GM23248 (cell line): ENCODE data around the gene ZNF791. TPM values are rescaled to one million over a fixed set of nuclear protein-coding genes. Genes with fewer than 3 reads are reported as not detected.
A peak's percentile ranks its signal among the peaks of the same experiment; 100 is the strongest.

ENCODE experiments used
- DNase-seq: peaks from one replicate; pipeline ENCODE4 v3.0.0-alpha.2; 2015
- H2AFZ ChIP-seq: fragments of 200-600 bp; sonication (generic); 2 replicates; pipeline ENCODE4 v1.6.1; 2016; ENCODE audit warnings: antibody characterized with exemption
- H3F3A ChIP-seq: fragments of 200-600 bp; sonication (generic); 2 replicates; pipeline ENCODE4 v1.6.1; 2016; ENCODE audit warnings: mild to moderate bottlenecking, antibody characterized with exemption, mixed run types; ENCODE audit not compliant: insufficient read depth
- H3K27ac ChIP-seq: fragments of 200-600 bp; sonication (generic); 2 replicates; pipeline ENCODE4 v1.5.1; 2016; ENCODE audit warnings: mild to moderate bottlenecking
- H3K27me3 ChIP-seq: fragments of 200-600 bp; sonication (generic); replicated peaks from 2 replicates; pipeline ENCODE4 v1.6.1; 2016; ENCODE audit warnings: mild to moderate bottlenecking; ENCODE audit not compliant: insufficient read depth
- H3K36me3 ChIP-seq: fragments of 200-600 bp; sonication (generic); 2 replicates; pipeline ENCODE4 v1.6.1; 2016; ENCODE audit warnings: low read depth, mild to moderate bottlenecking
- H3K4me1 ChIP-seq: fragments of 200-600 bp; sonication (generic); 2 replicates; pipeline ENCODE4 v1.6.1; 2016; ENCODE audit warnings: mild to moderate bottlenecking; ENCODE audit not compliant: insufficient read depth
- H3K4me2 ChIP-seq: fragments of 200-600 bp; sonication (generic); one replicate; pipeline ENCODE4 v1.6.1; 2016; ENCODE audit warnings: mild to moderate bottlenecking; ENCODE audit not compliant: unreplicated experiment
- H3K4me3 ChIP-seq: fragments of 200-600 bp; sonication (generic); 2 replicates; pipeline ENCODE4 v1.5.1; 2016; ENCODE audit warnings: mild to moderate bottlenecking
- H3K79me2 ChIP-seq: fragments of 200-600 bp; sonication (generic); 2 replicates; pipeline ENCODE4 v1.6.1; 2016; ENCODE audit warnings: mild to moderate bottlenecking; ENCODE audit not compliant: insufficient read depth
- H3K9ac ChIP-seq: fragments of 200-600 bp; sonication (generic); 2 replicates; pipeline ENCODE4 v1.6.1; 2016; ENCODE audit warnings: mild to moderate bottlenecking
- H3K9me2 ChIP-seq: fragments of 200-600 bp; sonication (generic); 2 replicates; pipeline ENCODE4 v1.6.1; 2016; ENCODE audit warnings: mixed run types, mild to moderate bottlenecking, moderate library complexity; ENCODE audit not compliant: insufficient read depth
- H3K9me3 ChIP-seq: fragments of 200-600 bp; sonication (generic); one replicate; pipeline ENCODE4 v1.6.1; 2017; ENCODE audit warnings: low read depth
- H4K20me1 ChIP-seq: fragments of 200-600 bp; sonication (generic); 2 replicates; pipeline ENCODE4 v1.6.0; 2016; ENCODE audit not compliant: insufficient read depth
- EZH2 ChIP-seq: fragments of 200-600 bp; sonication (generic); IDR thresholded peaks from 2 replicates; pipeline ENCODE4 v1.6.1; 2018; ENCODE audit warnings: antibody characterized with exemption, mild to moderate bottlenecking; ENCODE audit not compliant: insufficient read depth, poor library complexity, severe bottlenecking
- EZH2phosphoT487 ChIP-seq: fragments of 200-600 bp; sonication (generic); IDR thresholded peaks from 2 replicates; pipeline ENCODE4 v1.6.1; 2018; ENCODE audit warnings: antibody characterized with exemption, moderate library complexity, mild to moderate bottlenecking, low read depth; ENCODE audit not compliant: insufficient read depth
- WGBS, 2 experiments: methylation state at CpG; one replicate each; pipeline ENCODE4 v1.1.6; 2015 to 2017; ENCODE audit warnings: low lambda C conversion rate in 2 of 2, low coverage in 1 of 2; ENCODE audit errors: missing lambda C conversion rate in 2 of 2; 5-methylcytosine and 5-hydroxymethylcytosine counted together
- in situ Hi-C: fragments of 300-500 bp; cut with MboI; formaldehyde crosslinking; loops from 2 replicates; pipeline ENCODE4 v1.15.0; 2020
- polyA plus RNA-seq: library from polyadenylated mRNA; unstranded; fragments of >200 nt; fragmentation: Nextera tagmentation; extraction: Ambion mirVana; gene quantifications from 2 replicates; pipeline ENCODE4 v1.2.1, GENCODE V29; 2016
- total RNA-seq: library from RNA; depleted of rRNA; stranded (reverse); fragments of >200 nt; shearing (Covaris generic); gene quantifications from 2 replicates; pipeline ENCODE4 v1.2.3, GENCODE V29; 2014

Gene ZNF791
- total and polyA plus RNA-seq, 2 experiments from 2014 or later, result 11.9 to 12.6 TPM

DNA sequence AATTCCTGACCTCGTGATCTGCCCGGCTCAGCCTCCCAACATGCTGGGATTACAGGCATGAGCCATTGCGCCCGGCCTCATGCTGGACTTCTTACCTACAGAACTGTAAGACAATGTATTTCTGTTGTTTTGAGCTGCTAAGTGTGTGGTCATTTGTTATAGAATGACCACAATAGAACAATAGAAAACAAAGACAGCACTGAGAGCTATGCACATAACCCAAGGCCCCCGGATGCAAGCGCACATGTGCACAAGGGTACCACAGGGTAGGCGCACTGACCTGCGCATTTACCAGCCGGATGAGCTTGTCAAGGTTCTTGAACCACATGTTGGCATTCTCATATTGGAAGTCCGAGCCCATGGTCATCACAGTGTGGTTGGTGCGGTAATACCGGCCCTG lies 50.3 kb downstream of the ZNF791 start:
- Histone ChIP-seq H3K4me2 (no peak overlapping the region), H3F3A (no peaks in the 10 kb centered on the region), H3K9ac (no peak overlapping the region), H3K4me3 (no peak overlapping the region), H3K27me3 (no peaks in the 10 kb centered on the region), H4K20me1 (no peaks in the 10 kb centered on the region), H3K9me3 (no peaks in the 10 kb centered on the region), H3K4me1 (no peaks in the 10 kb centered on the region), H3K9me2 (no peaks in the 10 kb centered on the region), H3K27ac (no peak overlapping the region), H3K36me3 (no peaks in the 10 kb centered on the region; the same call in 1 of the 2 replicates), H2AFZ (no peak overlapping the region), H3K79me2 (peaks cover 8% of the 10 kb centered on the region)
- no peak for DNase-seq
- TF ChIP-seq EZH2phosphoT487, result no peak
- no peak for TF ChIP-seq EZH2
- 88 to 89% methylated on average over 12 of the region's 12 CpGs for WGBS, 2 experiments
- in situ Hi-C loops, result no loop called here

DNA sequence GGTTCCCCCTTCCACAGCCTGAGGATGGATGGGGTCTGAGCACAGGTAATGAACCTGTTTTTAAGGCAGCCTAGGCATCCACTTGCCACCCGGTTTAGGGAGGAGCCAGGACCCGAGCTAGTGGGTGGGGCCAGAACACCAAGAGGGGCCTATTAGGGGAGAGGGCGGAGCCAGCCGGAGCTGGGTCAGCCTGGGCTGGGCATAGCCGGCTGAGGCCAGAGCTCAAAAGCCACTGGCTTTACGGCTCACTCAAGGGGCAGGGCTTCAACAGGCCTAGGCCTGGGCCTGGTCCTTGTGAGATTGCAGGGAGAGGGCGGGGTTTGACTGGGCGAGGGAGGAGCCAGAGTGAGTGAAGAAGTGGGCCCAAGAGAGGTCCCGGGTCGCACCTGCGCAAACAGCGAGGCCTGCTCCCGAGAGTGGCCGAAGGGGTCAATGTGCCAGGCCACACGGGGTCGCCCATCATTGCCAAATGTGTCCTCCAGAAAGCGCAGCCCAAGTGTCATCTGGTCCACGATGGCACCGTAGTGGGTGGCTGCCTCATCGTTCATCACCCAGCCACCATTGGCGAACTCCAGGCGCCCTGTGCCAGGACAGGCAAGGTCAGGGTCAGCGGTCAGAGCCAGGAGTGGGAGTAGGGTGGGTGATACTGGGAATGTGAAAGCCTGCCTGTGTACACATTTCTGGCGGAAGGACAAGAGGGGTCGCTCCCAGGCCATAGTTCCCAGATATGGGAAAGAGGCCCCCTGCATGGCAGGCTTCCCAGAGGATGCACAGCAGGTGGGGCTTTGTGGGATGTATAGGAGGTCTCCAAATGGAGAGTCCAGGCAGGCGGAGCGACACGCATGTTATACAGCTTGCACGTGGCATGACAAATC lies 53.9 kb downstream of the ZNF791 start:
- H3K4me2 ChIP-seq, result no peak overlapping the region
- peaks cover 37% of the 10 kb centered on the region for H3K79me2 ChIP-seq
- in situ Hi-C loops, result no loop called here
- no peaks in the 10 kb centered on the region for H3K9me2 ChIP-seq
- no peak overlapping the region for H2AFZ ChIP-seq
- 86 to 88% methylated on average over 29 of the region's 29 CpGs for WGBS, 2 experiments
- no peak for TF ChIP-seq EZH2phosphoT487
- TF ChIP-seq EZH2, result no peak
- no peaks in the 10 kb centered on the region for H3K9me3 ChIP-seq
- DNase-seq, result peak; percentile 26
- peaks cover 6% of the 10 kb centered on the region; the same call in 1 of the 2 replicates for H3F3A ChIP-seq
- H3K4me3 ChIP-seq, result no peak overlapping the region
- no peak overlapping the region for H3K9ac ChIP-seq
- peaks cover 16% of the 10 kb centered on the region for H3K4me1 ChIP-seq
- no peaks in the 10 kb centered on the region for H3K27me3 ChIP-seq
- no peaks in the 10 kb centered on the region for H3K36me3 ChIP-seq
- H3K27ac ChIP-seq, result no peak overlapping the region
- H4K20me1 ChIP-seq, result no peaks in the 10 kb centered on the region

DNA sequence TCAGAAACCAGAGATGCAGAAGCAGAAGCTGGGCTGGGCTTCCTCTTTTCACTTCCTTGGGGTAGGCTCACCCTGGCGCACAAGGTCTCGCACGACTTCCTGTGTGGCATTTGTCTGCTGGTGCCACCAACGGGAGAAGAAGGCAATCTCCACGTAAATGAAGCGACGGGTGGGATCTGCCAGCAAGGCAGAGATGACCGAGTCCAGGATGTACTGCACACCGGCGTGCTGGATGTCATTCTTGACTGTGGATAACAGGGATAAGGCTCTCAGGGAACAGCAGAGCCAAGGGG lies 54.5 kb downstream of the ZNF791 start:
- in situ Hi-C loops, result no loop called here
- Histone ChIP-seq H3K27ac (no peak overlapping the region), H3K4me3 (no peak overlapping the region), H3K36me3 (no peaks in the 10 kb centered on the region), H3K4me1 (peaks cover 16% of the 10 kb centered on the region), H3K9me2 (no peaks in the 10 kb centered on the region), H3K79me2 (peaks cover 42% of the 10 kb centered on the region), H2AFZ (no peak overlapping the region), H4K20me1 (no peaks in the 10 kb centered on the region), H3K4me2 (no peak overlapping the region), H3K27me3 (no peaks in the 10 kb centered on the region), H3K9me3 (no peaks in the 10 kb centered on the region), H3F3A (peaks cover 6% of the 10 kb centered on the region; the same call in 1 of the 2 replicates), H3K9ac (no peak overlapping the region)
- TF ChIP-seq EZH2phosphoT487 (no peak), EZH2 (no peak)
- WGBS, 2 experiments, result 95 to 97% methylated on average over 10 of the region's 10 CpGs
- DNase-seq, result no peak

DNA sequence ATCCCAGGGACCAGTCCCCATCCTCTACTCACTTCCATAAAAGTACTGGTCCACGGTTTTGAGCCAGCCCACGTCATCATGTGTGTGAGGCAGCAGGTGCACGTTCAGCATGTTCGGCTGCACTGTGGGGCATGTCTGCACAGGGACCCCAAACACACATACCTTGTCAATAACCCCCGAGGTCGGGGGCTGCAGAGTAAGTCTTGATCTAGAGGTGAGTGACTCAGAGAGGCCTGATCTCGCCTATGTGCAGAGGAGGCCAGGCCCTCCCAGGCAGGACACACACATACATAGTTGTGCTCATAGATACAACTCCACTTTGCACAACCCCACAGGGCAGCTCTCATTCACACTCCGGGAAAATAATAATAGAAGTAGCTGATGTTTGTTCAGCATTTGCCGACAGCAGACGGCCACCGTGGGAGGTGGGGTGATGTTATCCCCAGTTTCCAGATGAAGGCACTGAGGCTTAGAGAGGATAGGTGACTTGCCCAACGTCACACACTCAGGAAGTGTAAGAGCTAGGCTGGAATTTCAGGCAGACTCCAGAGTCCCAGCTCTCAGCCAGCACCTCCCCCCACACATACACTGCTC lies 55.0 kb downstream of the ZNF791 start:
- peak overlapping the region; percentile 96 for H3K9ac ChIP-seq
- H3K36me3 ChIP-seq, result no peaks in the 10 kb centered on the region
- H3K4me1 ChIP-seq, result peaks cover 22% of the 10 kb centered on the region
- H3K27me3 ChIP-seq, result no peaks in the 10 kb centered on the region
- H3K4me2 ChIP-seq, result peak overlapping the region; percentile 91
- H3K9me3 ChIP-seq, result no peaks in the 10 kb centered on the region
- peak; percentile 40 for DNase-seq
- peak overlapping the region; percentile 88 for H3K4me3 ChIP-seq
- peaks cover 48% of the 10 kb centered on the region for H3K79me2 ChIP-seq
- peak overlapping the region; percentile 92 for H2AFZ ChIP-seq
- WGBS, 2 experiments, result 45 to 55% methylated on average over 12 of the region's 12 CpGs
- TF ChIP-seq EZH2phosphoT487, result no peak
- no peak for TF ChIP-seq EZH2
- no peaks in the 10 kb centered on the region for H3K9me2 ChIP-seq
- no peak overlapping the region for H3K27ac ChIP-seq
- H4K20me1 ChIP-seq, result no peaks in the 10 kb centered on the region
- peaks cover 6% of the 10 kb centered on the region; the same call in 1 of the 2 replicates for H3F3A ChIP-seq
- in situ Hi-C loops, result no loop called here
